HEK293 (cell line): ENCODE measurements around the gene ZEB2.

ENCODE experiments used
- CTCF ChIA-PET: fragments of 350-600 bp; formaldehyde crosslinking; extraction: SDS; loops from one replicate; lab custom pipeline; 2021; ENCODE audit warnings: antibody characterized with exemption; lab: Yijun Ruan, JAX
- POLR2A ChIA-PET: fragments of 300-600 bp; formaldehyde crosslinking; extraction: SDS; loops from one replicate; lab custom pipeline; 2020; ENCODE audit warnings: antibody characterized with exemption, inconsistent platforms; lab: Yijun Ruan, JAX
- H3K27ac ChIP-seq: fragments of 200-500 bp; sonication (Bioruptor generic); 2 replicates; pipeline ENCODE4 v1.5.1; 2014; ENCODE audit warnings: low read depth, low read length, control low read depth, inconsistent platforms; ENCODE audit errors: extremely low read depth
- H3K36me3 ChIP-seq, 2 experiments: fragments of 200-500 bp in 1 of 2; sonication (Bioruptor generic) in 1 of 2; 1 replicate in 1 of 2; 2 replicates in 1 of 2; pipeline ENCODE4 v1.5.1; 2014 to 2017; ENCODE audit warnings: inconsistent platforms in 2 of 2, low read length in 2 of 2; ENCODE audit not compliant: control insufficient read depth in 2 of 2, insufficient read depth in 1 of 2
- H3K4me1 ChIP-seq: fragments of 200-500 bp; sonication (Bioruptor generic); 2 replicates; pipeline ENCODE4 v1.5.1; 2014; ENCODE audit warnings: mild to moderate bottlenecking, low read length, inconsistent platforms; ENCODE audit not compliant: control insufficient read depth, insufficient read depth
- H3K4me3 ChIP-seq: 2 replicates; pipeline ENCODE4 v1.5.1; 2011; ENCODE audit warnings: low read depth, mild to moderate bottlenecking, control low read depth, low read length, moderate library complexity
- H3K9me3 ChIP-seq: fragments of 200-500 bp; sonication (Bioruptor generic); 2 replicates; pipeline ENCODE4 v1.5.1; 2014; ENCODE audit warnings: low read depth, low read length, inconsistent platforms; ENCODE audit not compliant: control insufficient read depth, insufficient read depth
- BCL11B ChIP-seq: fragments of 450-650 bp; formaldehyde crosslinking; IDR thresholded peaks from 2 replicates; pipeline ENCODE4 v1.5.1; 2016; ENCODE audit warnings: low read depth, missing biosample characterization, missing genetic modification characterization
- SP7 ChIP-seq: fragments of 450-650 bp; formaldehyde crosslinking; IDR thresholded peaks from 2 replicates; pipeline ENCODE4 v1.5.1; 2016; ENCODE audit warnings: missing biosample characterization, missing genetic modification characterization
- TRIM28 ChIP-seq: IDR thresholded peaks from 2 replicates; pipeline ENCODE4 v1.6.1; 2011; ENCODE audit warnings: low read length, control low read depth, borderline replicate concordance
- YY1 ChIP-seq: fragments of 450-650 bp; formaldehyde crosslinking; IDR thresholded peaks from 2 replicates; pipeline ENCODE4 v1.5.1; 2018; ENCODE audit warnings: missing biosample characterization, missing genetic modification characterization
- ZNF133 ChIP-seq: fragments of 450-650 bp; formaldehyde crosslinking; IDR thresholded peaks from 2 replicates; pipeline ENCODE4 v1.5.1; 2016; ENCODE audit warnings: missing biosample characterization, missing genetic modification characterization
- ZNF140 ChIP-seq: fragments of 450-650 bp; formaldehyde crosslinking; IDR thresholded peaks from 2 replicates; pipeline ENCODE4 v1.5.1; 2016; ENCODE audit warnings: missing biosample characterization, missing genetic modification characterization
- ZNF16 ChIP-seq: fragments of 450-650 bp; formaldehyde crosslinking; IDR thresholded peaks from 2 replicates; pipeline ENCODE4 v1.5.1; 2016; ENCODE audit warnings: low read depth, missing biosample characterization, missing genetic modification characterization
- ZNF366 ChIP-seq: fragments of 450-650 bp; formaldehyde crosslinking; conservative IDR thresholded peaks from 2 replicates; pipeline ENCODE4 v1.5.1; 2016; ENCODE audit warnings: missing biosample characterization, missing genetic modification characterization
- ZNF37A ChIP-seq: fragments of 450-650 bp; IDR thresholded peaks from 2 replicates; pipeline ENCODE4 v1.5.1; 2018; ENCODE audit warnings: missing biosample characterization, missing genetic modification characterization
- ZNF391 ChIP-seq: fragments of 450-650 bp; formaldehyde crosslinking; IDR thresholded peaks from 2 replicates; pipeline ENCODE4 v1.5.1; 2016; ENCODE audit warnings: low read depth, missing biosample characterization, missing genetic modification characterization, borderline replicate concordance
- ZNF423 ChIP-seq: fragments of 450-650 bp; formaldehyde crosslinking; IDR thresholded peaks from 2 replicates; pipeline ENCODE4 v1.5.1; 2016; ENCODE audit warnings: missing biosample characterization, missing genetic modification characterization
- ZNF558 ChIP-seq: fragments of 450-650 bp; formaldehyde crosslinking; IDR thresholded peaks from 2 replicates; pipeline ENCODE4 v1.5.1; 2016; ENCODE audit warnings: missing biosample characterization, missing genetic modification characterization
- ZNF707 ChIP-seq: fragments of 450-650 bp; formaldehyde crosslinking; IDR thresholded peaks from 2 replicates; pipeline ENCODE4 v1.5.1; 2016; ENCODE audit warnings: missing biosample characterization, missing genetic modification characterization
- ZNF785 ChIP-seq: fragments of 450-650 bp; formaldehyde crosslinking; IDR thresholded peaks from 2 replicates; pipeline ENCODE4 v1.5.1; 2016; ENCODE audit warnings: missing biosample characterization, missing genetic modification characterization
- ZNF830 ChIP-seq: fragments of 450-650 bp; IDR thresholded peaks from 2 replicates; pipeline ENCODE4 v1.5.0; 2018; ENCODE audit warnings: missing biosample characterization, missing genetic modification characterization, low read depth, mild to moderate bottlenecking, moderate library complexity
- ZSCAN16 ChIP-seq: fragments of 450-650 bp; formaldehyde crosslinking; IDR thresholded peaks from 2 replicates; pipeline ENCODE4 v1.5.1; 2016; ENCODE audit warnings: missing biosample characterization, missing genetic modification characterization
- TF ChIP-seq, protein P1 (sequence below): fragments of 450-650 bp; formaldehyde crosslinking; IDR thresholded peaks from 2 replicates; pipeline ENCODE4 v1.5.1; 2016; ENCODE audit warnings: missing biosample characterization, missing genetic modification characterization
- TF ChIP-seq, protein P2 (sequence below): IDR thresholded peaks from 2 replicates; pipeline ENCODE4 v1.6.1; 2011; ENCODE audit warnings: mild to moderate bottlenecking, low read depth, low read length, borderline replicate concordance
- TF ChIP-seq, protein P3 (sequence below): fragments of 450-650 bp; formaldehyde crosslinking; IDR thresholded peaks from 2 replicates; pipeline ENCODE4 v1.5.1; 2016; ENCODE audit warnings: missing biosample characterization, missing genetic modification characterization
- TF ChIP-seq, protein P4 (sequence below): fragments of 450-650 bp; formaldehyde crosslinking; IDR thresholded peaks from 2 replicates; pipeline ENCODE4 v1.5.1; 2017; ENCODE audit warnings: missing biosample characterization, missing genetic modification characterization

The ZEB2 gene

DNA sequence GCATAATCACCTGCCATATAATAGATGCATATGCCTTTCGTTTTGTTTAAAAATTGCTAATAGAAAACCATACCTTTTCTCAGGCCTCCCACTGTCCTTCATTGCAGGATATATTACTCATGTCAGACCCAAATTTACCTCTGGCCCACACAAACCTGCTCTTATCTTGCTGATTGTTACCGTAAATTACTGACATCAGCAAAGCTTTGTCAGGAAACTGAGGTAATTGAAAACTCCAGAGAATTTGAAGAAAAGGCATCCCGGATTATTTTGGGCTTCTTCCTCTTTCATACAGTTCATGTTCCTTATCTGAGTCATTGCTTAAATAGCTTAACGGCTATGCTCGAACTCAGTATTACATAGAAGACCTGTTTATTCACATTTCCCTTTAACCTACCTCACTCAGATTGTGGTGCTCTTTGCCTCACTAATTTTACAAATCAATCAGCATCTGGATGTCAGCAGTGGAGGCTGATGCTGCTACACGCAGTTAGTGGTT is 145.7 kb downstream of the ZEB2 start:
- Histone ChIP-seq H3K4me3 (no peak overlapping the region), H3K9me3 (no peaks in the 10 kb centered on the region), H3K36me3 (no peaks in the 10 kb centered on the region), H3K4me1 (peaks cover 6% of the 10 kb centered on the region; the same call in 1 of the 2 replicates), H3K27ac (no peak overlapping the region)
- POLR2A ChIA-PET, result no interaction called here
- no peak for TF ChIP-seq ZNF133 (tag by site-specific recombination)
- TF ChIP-seq TRIM28, result no peak
- no peak for TF ChIP-seq ZNF140 (tag by site-specific recombination)
- TF ChIP-seq, protein P1, sequence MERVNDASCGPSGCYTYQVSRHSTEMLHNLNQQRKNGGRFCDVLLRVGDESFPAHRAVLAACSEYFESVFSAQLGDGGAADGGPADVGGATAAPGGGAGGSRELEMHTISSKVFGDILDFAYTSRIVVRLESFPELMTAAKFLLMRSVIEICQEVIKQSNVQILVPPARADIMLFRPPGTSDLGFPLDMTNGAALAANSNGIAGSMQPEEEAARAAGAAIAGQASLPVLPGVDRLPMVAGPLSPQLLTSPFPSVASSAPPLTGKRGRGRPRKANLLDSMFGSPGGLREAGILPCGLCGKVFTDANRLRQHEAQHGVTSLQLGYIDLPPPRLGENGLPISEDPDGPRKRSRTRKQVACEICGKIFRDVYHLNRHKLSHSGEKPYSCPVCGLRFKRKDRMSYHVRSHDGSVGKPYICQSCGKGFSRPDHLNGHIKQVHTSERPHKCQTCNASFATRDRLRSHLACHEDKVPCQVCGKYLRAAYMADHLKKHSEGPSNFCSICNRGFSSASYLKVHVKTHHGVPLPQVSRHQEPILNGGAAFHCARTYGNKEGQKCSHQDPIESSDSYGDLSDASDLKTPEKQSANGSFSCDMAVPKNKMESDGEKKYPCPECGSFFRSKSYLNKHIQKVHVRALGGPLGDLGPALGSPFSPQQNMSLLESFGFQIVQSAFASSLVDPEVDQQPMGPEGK, result no peak
- no peak for TF ChIP-seq ZNF558 (tag by site-specific recombination)
- no peak for TF ChIP-seq ZNF785 (tag by site-specific recombination)
- no peak for TF ChIP-seq ZNF830 (tag by site-specific recombination)
- TF ChIP-seq ZNF391 (tag by site-specific recombination), result no peak
- TF ChIP-seq, protein P2, sequence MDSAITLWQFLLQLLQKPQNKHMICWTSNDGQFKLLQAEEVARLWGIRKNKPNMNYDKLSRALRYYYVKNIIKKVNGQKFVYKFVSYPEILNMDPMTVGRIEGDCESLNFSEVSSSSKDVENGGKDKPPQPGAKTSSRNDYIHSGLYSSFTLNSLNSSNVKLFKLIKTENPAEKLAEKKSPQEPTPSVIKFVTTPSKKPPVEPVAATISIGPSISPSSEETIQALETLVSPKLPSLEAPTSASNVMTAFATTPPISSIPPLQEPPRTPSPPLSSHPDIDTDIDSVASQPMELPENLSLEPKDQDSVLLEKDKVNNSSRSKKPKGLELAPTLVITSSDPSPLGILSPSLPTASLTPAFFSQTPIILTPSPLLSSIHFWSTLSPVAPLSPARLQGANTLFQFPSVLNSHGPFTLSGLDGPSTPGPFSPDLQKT, result no peak
- no peak for TF ChIP-seq ZNF423 (tag by site-specific recombination)
- TF ChIP-seq ZNF37A (tag by site-specific recombination), result no peak
- TF ChIP-seq, protein P3, sequence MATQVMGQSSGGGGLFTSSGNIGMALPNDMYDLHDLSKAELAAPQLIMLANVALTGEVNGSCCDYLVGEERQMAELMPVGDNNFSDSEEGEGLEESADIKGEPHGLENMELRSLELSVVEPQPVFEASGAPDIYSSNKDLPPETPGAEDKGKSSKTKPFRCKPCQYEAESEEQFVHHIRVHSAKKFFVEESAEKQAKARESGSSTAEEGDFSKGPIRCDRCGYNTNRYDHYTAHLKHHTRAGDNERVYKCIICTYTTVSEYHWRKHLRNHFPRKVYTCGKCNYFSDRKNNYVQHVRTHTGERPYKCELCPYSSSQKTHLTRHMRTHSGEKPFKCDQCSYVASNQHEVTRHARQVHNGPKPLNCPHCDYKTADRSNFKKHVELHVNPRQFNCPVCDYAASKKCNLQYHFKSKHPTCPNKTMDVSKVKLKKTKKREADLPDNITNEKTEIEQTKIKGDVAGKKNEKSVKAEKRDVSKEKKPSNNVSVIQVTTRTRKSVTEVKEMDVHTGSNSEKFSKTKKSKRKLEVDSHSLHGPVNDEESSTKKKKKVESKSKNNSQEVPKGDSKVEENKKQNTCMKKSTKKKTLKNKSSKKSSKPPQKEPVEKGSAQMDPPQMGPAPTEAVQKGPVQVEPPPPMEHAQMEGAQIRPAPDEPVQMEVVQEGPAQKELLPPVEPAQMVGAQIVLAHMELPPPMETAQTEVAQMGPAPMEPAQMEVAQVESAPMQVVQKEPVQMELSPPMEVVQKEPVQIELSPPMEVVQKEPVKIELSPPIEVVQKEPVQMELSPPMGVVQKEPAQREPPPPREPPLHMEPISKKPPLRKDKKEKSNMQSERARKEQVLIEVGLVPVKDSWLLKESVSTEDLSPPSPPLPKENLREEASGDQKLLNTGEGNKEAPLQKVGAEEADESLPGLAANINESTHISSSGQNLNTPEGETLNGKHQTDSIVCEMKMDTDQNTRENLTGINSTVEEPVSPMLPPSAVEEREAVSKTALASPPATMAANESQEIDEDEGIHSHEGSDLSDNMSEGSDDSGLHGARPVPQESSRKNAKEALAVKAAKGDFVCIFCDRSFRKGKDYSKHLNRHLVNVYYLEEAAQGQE (tag by site-specific recombination), result no peak
- no peak for TF ChIP-seq ZNF707 (tag by site-specific recombination)
- TF ChIP-seq, protein P4, sequence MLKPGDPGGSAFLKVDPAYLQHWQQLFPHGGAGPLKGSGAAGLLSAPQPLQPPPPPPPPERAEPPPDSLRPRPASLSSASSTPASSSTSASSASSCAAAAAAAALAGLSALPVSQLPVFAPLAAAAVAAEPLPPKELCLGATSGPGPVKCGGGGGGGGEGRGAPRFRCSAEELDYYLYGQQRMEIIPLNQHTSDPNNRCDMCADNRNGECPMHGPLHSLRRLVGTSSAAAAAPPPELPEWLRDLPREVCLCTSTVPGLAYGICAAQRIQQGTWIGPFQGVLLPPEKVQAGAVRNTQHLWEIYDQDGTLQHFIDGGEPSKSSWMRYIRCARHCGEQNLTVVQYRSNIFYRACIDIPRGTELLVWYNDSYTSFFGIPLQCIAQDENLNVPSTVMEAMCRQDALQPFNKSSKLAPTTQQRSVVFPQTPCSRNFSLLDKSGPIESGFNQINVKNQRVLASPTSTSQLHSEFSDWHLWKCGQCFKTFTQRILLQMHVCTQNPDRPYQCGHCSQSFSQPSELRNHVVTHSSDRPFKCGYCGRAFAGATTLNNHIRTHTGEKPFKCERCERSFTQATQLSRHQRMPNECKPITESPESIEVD, result no peak
- no peak for TF ChIP-seq YY1 (tag by site-specific recombination)
- no peak for TF ChIP-seq SP7 (tag by site-specific recombination)
- no peak for TF ChIP-seq BCL11B (tag by site-specific recombination)
- no peak for TF ChIP-seq ZSCAN16
- TF ChIP-seq ZNF366 (tag by site-specific recombination), result no peak
- TF ChIP-seq ZNF16 (tag by site-specific recombination), result no peak
- TF ChIP-seq, all 188 proteins: peak for 0
- CTCF ChIA-PET, result no interaction called here
